NB4 (cell line): ENCODE data around the gene SUPV3L1.
"Not testable (repeated sequence)": the region's sequence is repeated elsewhere in the genome, so short reads cannot be mapped to it uniquely, and the experiment has no call there.

Experiments used
- DNase-seq: peaks from one replicate; pipeline ENCODE4 v3.0.0; 2010; ENCODE audit warnings: low read depth
- H3K4me3 ChIP-seq: one replicate; pipeline ENCODE4 v1.5.1; 2011; ENCODE audit warnings: mild to moderate bottlenecking, low read depth, low read length, moderate library complexity
- MYC ChIP-seq: IDR thresholded peaks from 2 replicates; pipeline ENCODE4 v1.6.1; 2011; ENCODE audit warnings: low read depth, low read length
- POLR2A ChIP-seq: IDR thresholded peaks from 2 replicates; pipeline ENCODE4 v1.6.1; 2011; ENCODE audit warnings: mild to moderate bottlenecking; ENCODE audit not compliant: insufficient read length; ENCODE audit errors: extremely low read depth
- TF ChIP-seq, protein P1 (sequence below): IDR thresholded peaks from 2 replicates; pipeline ENCODE4 v1.6.1; 2011; ENCODE audit warnings: low read depth, low read length
- TF ChIP-seq, protein P2 (sequence below): IDR thresholded peaks from one replicate; pipeline ENCODE4 v1.5.1; 2012; ENCODE audit warnings: low read depth, low read length

Gene SUPV3L1

DNA sequence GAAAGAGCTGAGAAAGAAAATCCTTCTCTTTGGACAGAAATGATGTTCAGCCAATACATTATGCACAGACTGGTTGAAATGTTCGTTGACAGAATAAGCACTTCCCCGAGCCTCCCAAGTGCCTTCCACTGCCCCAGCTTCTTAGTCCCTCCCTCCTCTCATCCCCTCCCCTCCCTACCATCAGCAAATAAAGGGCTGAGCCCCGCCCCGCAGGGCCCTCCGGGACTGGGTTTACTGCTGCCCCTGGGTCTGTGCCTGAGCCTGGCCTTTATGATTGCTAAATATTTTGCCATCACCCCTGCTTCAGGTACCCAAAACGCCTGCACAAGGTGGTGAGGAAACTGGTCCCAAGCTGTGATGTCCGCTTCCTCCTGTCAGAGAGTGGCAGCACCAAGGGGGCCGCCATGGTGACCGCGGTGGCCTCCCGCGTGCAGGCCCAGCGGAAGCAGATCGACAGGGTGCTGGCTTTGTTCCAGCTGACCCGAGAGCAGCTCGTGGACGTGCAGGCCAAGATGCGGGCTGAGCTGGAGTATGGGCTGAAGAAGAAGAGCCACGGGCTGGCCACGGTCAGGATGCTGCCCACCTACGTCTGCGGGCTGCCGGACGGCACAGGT, 68.2 kb downstream of the SUPV3L1 start:
- H3K4me3 ChIP-seq: no peak overlapping the region
- DNase-seq: no peak
- TF ChIP-seq, protein P1, sequence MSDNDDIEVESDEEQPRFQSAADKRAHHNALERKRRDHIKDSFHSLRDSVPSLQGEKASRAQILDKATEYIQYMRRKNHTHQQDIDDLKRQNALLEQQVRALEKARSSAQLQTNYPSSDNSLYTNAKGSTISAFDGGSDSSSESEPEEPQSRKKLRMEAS: no peak
- TF ChIP-seq MYC (no peak), POLR2A (no peak)
- TF ChIP-seq, protein P2, sequence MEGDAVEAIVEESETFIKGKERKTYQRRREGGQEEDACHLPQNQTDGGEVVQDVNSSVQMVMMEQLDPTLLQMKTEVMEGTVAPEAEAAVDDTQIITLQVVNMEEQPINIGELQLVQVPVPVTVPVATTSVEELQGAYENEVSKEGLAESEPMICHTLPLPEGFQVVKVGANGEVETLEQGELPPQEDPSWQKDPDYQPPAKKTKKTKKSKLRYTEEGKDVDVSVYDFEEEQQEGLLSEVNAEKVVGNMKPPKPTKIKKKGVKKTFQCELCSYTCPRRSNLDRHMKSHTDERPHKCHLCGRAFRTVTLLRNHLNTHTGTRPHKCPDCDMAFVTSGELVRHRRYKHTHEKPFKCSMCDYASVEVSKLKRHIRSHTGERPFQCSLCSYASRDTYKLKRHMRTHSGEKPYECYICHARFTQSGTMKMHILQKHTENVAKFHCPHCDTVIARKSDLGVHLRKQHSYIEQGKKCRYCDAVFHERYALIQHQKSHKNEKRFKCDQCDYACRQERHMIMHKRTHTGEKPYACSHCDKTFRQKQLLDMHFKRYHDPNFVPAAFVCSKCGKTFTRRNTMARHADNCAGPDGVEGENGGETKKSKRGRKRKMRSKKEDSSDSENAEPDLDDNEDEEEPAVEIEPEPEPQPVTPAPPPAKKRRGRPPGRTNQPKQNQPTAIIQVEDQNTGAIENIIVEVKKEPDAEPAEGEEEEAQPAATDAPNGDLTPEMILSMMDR: no peak

DNA sequence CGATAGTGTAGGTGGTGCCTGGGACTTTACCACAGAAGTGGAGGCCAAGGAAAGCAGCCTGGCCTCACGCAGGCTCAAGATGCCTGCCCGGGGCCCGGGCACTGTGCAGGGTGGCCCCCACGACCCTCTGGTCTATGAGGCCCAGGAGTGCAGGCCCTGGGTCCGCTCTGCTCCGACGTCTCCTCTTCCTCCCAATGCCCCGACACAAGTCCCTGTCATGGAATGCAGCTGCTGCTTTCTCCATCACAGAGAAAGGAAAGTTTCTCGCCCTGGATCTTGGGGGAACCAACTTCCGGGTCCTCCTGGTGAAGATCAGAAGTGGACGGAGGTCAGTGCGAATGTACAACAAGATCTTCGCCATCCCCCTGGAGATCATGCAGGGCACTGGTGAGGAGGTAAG, 70.0 kb downstream of the SUPV3L1 start:
- no peak overlapping the region for H3K4me3 ChIP-seq
- DNase-seq: no peak
- TF ChIP-seq, protein P2: no peak
- TF ChIP-seq POLR2A (no peak), MYC (no peak)
- TF ChIP-seq, protein P1: no peak

DNA sequence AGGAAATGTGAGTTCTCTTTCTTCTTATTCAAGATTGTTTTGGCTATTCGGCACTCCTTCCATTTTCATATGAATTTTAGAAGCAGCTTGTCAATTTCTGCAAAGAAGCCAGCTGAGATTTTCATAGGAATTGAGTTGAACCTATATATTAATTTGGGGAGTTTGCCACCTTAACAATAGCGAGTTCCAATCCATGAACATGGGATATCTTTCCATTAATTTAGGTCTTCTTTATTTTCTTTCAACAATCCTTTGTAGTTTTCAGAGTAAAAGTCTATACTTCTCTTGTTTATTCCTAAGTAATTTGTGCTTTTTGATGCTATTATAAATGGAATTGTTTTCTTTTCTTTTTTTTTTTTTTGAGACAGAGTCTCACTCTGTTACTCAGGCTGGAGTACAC, 71.4 kb downstream of the SUPV3L1 start:
- DNase-seq, H3K4me3 ChIP-seq: not testable (repeated sequence)

DNA sequence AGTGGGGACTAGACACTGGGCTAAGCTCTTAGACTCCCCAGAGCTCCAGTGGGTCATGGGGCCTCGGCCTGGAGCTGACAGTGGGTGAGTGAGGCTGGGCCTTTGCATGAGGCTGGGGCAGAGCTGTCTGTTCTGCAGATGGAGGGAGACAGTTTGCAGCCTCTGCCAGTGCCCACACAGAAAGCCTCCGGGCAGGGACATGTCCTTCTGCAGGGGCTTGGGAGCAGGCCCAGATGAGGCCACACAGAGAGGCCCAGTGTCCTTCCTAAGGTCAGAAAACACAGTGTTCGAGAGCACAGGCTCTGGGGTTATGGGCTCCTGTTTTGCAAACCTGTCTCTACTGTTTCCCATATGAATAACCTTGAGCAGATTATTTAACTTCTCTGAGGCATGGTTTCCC, 73.1 kb downstream of the SUPV3L1 start:
- no peak for DNase-seq
- TF ChIP-seq, protein P1: no peak
- no peak overlapping the region for H3K4me3 ChIP-seq

DNA sequence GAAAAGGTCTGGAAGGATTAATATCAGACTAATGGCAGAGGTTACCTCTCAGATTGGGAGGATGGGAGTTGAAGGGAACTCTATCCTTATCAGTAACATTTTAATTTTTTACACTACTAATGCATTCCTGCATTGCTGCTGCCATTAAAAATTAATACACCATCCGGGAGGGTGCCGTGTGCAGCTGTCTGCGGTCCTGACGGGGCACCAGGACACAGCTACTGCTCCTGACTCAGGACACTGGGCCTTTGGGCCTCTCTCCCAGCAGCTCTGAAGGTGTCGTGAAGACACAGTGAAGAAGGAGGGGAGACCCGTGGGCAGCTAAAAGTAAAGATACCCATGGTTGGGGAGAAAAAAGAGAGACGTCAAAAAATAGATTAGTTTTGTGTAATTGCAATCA, 74.8 kb downstream of the SUPV3L1 start:
- DNase-seq: no peak
- H3K4me3 ChIP-seq: no peak overlapping the region
- TF ChIP-seq, protein P1: no peak
- TF ChIP-seq, protein P2: no peak
- TF ChIP-seq POLR2A (no peak), MYC (no peak)
